HG03060 (cell line): ENCODE measurements around the gene TIMP3.
"Not testable (repeated sequence)": the region's sequence is repeated elsewhere in the genome, so short reads cannot be mapped to it uniquely, and the experiment has no call there.

Experiments
- ATAC-seq: cut with Tn5 transposase; IDR thresholded peaks from one replicate; pipeline ENCODE4 v1.9.1; 2021; ENCODE audit warnings: low read depth, moderate number of reproducible peaks; ENCODE audit not compliant: unreplicated experiment

Gene TIMP3

DNA sequence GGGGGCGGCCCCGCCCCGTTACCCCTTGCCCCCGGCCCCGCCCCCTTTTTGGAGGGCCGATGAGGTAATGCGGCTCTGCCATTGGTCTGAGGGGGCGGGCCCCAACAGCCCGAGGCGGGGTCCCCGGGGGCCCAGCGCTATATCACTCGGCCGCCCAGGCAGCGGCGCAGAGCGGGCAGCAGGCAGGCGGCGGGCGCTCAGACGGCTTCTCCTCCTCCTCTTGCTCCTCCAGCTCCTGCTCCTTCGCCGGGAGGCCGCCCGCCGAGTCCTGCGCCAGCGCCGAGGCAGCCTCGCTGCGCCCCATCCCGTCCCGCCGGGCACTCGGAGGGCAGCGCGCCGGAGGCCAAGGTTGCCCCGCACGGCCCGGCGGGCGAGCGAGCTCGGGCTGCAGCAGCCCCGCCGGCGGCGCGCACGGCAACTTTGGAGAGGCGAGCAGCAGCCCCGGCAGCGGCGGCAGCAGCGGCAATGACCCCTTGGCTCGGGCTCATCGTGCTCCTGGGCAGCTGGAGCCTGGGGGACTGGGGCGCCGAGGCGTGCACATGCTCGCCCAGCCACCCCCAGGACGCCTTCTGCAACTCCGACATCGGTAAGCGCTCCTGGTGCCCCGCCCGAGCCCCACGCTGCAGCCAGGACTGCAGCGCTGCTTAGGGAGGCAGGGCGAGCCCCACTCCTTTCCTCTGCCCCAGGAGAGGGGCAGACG, at the start of gene TIMP3:
TSS of gene TIMP3 (plus strand) at position 169 of the 700 bp plus-strand sequence. CDS start at position 466, 297 bp downstream.
- ATAC-seq = no peak

DNA sequence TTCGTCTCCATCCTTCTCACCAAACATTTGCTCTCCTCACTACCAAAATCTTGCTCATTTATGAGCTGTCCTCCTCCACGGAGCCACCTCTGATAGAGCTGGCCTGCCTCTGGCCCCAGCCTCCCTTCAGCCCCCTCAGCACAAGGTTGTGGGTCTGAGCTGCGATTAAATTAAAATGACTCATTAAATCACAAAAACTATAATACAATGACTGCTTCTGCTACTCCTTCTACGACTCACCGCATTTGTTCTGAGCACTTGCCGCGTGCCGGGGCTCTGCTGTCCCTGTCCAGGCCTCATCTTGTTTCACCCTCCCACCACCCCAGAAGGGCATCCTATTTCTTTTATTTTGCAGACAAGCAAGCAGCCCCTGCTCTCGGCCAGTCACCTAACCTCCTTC, 49.2 kb upstream of the TIMP3 start:
- no peak for ATAC-seq

DNA sequence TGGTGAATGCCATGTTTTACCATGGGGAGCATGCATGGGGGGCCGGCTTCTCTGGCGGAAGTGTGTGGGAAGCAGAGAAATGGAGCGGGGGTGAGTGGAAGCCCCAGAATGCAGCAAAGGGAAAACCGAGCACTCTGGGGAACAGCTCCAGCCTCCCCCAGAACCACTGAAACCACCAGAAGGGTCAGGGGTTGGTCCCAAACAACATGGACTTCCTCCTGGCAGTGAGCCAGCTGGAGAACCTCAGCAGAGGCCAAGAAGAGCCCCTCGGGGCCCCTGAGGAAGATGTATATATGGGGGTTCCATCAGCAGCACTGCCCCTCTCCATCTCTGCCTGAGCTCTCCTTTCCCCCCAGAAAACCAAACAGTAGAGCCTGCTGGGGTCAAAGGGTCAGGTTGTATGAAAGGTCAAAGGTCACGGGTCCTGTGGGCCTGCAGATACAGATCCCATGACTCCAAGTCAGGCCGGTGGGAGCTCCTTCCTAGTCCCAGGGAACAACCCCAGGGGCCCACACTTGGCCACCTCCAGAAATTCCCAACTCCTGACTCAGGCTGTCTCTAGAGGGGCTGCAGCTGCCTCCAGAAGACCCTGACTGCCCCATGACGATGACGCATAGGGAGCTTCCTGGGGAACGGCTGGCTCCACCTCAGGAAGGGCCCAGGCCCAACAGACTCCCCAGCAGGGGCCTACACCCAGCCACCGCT, 48.5 kb upstream of the TIMP3 start:
- ATAC-seq = no peak

DNA sequence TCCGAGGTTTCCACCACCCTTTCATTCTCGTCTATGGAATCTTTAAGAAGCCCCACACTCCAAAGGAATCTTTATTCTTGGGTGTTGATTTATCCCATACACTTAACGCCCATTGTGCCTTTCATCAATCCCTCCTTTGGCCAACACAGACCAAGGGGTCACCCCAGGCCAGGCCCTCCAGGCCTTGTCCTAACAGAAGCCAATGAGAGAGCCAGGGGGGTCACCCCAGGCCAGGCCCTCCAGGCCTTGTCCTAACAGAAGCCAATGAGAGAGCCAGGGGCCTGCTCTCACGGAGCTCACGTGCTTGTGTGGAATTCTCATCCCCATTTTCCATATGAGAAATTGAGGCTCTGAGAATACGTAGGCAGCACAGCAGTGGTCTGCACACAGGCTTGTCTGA, 47.9 kb upstream of the TIMP3 start:
- no peak for ATAC-seq

DNA sequence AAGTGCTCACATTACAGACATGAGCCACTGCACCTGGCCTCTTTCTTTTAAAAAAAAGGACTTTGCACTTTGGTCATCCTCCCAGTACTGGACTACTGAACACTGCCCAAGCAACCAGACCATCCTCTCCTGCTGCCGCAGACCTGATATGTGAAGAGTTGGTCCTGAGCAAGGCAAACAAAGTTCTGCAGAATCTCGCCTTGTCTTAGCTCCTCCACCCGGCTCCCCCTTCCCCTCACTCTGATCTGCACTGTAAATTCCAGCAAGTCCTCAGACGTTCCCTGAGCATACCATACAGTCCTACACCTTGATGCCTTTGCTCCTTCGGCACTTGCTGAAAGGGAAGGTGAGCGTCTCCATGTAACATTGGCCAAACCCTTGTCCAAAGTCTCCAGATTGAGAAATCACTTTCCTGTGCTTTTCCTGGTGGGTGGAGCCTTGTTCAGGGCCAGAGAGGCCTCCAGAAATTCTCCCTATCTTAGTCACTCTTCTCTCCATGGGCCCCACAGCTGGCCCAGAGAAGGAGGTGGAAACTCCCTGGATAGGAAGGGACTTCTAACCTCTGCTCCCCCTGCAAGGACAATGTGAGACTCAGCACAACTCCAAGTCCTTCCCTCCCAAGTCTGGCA, 47.0 kb upstream of the TIMP3 start:
- no peak for ATAC-seq

DNA sequence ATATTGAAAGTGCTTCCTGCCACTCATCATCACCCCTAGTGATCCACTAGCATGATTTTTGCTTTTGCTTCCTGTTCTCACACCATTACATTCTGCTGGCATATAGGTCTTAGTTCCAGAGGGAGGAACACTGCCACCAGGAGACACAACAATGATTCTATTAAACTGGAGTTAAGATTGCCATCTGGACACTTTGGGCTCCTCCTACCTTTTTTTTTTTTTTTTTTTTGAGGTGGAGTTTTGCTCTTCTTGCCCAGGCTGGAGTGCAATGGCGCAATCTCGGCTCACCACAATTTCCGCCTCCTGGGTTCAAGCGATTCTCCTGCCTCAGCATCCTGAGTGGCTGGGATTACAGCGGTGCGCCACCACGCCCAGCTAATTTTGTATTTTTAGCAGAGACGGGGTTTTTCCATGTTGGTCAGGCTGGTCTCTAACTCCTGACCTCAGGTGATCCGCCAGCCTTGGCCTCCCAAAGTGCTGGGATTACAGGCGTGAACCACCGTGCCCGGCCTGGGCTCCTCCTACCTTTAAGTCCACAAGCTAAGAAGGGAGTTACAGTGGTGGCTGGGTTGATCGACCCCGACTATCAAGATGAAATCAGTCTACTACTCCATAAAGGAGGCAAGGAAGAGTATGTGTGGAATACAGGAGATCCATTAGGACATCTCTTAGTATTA, 44.3 kb upstream of the TIMP3 start:
- ATAC-seq = not testable (repeated sequence)

DNA sequence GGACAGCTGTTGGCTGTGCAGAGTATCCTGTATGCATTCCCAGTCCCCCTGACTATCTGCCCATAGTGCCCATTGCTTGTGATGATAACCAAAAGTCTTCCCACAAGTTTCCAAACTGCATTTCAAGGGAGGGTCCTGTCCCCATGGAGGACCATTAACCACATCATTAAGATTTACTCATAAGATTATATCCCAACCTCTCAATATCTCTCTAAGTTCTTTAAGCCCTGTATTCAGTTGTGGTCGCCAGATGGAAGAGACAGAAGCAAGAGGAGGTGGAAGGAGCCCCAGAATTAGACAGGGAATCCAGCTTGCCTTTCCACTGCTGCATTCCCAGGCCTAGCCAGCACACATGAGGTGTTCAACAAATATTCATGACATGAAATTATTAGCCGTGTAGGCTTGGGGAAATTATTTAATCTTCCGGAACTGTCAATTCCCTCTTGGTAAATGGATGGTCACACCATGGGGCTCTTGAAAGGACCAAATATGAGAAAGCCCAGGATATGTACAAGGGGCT, 42.6 kb upstream of the TIMP3 start:
- ATAC-seq = no peak

DNA sequence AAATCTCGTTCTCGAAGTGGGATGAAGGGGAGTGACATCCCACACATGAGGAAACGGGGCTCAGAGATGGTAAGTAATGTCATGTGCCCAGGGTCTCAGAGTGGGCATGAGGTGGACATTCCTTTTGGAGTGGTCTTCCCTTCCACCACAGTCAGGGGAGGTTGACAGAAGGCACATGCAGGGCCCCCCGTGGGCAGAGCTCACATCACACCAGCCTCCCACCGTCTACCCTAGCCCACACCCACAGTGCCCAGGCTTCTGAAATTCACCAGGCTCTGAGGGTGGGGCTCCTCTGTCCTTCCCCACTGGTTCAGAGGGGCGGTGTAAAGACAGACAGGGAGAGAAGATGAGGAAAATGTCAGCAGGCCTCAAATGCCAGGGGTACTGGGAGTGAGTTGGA, 41.1 kb upstream of the TIMP3 start:
- ATAC-seq = no peak

DNA sequence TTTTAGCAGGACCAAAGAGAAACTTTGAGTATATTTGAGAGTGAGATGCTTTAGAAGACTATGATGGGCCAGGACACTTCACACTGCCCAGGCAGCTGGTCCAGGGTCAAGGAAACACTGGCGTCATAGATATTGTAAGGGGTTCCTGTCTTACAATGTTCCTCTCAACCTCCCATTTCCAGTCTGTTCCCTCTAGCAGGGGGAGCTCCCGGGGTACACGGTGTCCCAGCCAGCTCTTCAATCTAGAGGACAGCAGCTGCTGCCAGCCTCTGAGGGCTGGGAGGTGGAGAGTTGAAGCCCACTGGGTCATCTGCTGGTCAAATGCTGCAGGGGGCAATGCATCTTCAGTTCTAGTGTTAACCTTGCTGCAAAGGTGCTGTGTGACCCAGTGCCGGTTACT, 40.7 kb upstream of the TIMP3 start:
- ATAC-seq = no peak

DNA sequence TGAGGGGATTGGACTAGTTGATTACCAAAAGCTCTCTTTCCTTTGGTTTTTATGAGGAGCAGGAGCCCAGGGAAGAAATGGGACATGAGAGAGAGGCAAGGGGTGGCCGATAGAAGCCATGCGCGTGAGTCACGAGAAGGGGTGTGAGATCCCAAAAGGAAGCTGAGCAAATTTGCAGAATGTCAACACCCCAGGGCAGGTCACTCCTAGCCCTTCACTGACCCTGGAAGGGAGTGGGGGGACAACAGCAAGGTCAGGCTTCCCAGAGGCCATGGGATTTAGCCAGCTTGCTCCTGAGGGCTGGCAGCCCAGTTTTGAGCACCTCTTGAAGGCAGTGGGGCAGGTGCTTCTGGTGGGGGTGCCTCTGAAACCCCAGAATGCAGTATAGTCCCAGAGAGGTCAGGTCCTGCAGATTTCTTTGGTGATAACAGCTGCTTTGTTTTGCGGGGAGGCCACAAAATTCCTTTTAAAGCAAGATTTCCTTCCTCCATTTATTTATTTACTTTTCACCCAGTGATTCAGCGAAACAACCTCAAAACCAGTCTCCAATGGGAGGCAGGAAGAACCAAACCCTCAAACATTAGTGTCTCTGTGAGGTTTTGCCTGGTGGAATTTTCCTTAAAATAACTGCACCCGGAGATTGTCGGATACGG, 40.1 kb upstream of the TIMP3 start:
- ATAC-seq = no peak

DNA sequence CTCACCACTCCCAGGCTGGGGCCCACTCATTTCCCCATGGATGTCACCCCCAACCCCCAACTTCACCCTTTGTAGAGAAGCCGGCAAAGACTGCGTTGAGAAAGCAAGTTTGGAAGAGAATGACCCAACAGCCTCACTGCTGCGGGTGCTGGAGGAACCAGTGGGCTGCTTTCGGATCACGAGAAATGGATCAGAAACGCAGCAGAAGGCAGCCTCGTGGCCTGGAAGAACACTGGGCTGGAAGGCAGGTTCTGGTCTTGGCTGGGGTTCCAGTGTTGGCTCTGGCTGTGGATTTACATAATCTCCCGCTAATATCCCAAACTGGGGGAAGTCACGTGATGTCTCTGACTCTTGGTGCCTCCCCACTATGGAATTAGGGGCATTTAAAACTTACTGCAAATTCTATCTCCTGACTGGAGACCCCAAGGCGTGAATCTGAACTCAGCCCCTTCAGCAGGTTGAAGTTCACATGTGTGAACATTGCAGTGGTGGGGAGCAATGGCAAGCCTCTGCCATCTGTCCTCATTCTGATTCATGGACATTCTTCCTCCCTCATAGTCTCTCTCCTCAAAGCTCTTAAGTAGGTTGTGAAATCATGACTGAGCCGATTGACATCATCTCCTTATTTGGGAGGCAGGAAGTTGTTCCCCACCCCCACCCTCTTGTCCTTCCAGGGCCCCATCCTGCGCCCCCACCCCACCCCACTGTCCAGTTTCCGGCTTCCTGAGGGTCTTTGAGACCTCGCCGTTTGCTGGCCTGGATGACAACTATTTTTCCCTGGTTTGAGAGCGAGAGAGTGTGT, 37.0 kb upstream of the TIMP3 start:
- ATAC-seq = no peak

DNA sequence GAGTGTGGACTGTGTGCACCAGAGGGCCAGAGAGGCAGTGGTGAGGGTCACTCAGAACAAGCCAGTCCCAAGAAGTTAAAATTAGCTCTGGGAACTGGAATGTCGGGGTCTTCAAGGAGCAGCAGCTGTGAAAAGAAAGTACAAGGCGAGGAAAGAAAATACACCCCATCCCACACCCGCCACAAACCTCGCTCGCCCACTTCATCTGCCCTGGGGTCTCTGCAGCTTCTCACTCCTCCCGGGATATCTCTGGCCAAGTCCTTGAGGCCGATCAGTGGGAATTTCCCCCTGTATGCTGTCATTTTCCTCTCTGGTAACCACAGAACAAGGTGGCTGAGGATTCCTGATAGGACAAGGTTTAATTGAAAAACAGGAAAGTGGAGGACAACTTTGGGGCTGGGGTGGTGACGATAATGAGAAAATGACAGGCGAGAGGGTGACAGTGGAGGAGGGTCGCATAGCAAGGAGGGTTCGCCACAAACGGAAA, 36.3 kb upstream of the TIMP3 start:
- ATAC-seq = no peak

DNA sequence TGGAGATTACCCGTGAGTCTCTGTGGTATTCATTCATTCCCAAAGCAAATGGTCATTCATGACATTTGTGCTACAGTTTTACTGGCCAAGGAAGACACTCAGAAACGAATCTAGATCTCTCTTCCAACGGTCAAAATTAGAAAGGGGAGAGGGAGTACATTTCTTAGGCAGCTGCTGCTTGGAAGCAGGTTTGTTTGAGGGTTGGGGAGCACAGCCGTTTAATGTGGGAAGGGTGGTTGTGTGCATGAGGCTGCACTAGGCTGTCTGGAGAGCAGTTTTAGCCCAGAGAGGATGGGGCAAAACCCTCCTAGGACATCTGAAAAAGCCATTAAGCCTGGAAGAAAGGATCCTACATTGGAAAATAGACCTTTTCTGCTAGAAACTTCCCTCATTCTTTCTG, 29.7 kb upstream of the TIMP3 start:
- ATAC-seq = no peak

DNA sequence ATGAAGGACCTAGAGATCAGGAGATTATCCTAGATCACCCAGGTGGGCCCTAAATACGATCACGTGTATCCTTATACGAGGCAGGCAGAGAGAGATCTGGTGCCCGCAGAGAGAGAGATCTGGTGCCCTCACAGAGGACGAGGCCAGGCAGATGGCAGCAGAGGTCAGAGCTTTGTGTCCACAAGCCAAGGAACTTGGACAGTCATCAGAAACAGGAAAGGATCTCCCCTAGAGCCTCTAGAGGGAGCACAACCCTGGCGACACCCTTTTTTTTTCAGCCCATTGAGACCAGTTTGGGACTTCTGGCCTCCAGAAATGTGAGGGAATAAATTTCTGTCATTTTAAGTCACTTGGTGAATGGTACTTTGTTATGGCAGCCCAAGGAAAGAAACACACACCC, 25.5 kb upstream of the TIMP3 start:
- no peak for ATAC-seq

DNA sequence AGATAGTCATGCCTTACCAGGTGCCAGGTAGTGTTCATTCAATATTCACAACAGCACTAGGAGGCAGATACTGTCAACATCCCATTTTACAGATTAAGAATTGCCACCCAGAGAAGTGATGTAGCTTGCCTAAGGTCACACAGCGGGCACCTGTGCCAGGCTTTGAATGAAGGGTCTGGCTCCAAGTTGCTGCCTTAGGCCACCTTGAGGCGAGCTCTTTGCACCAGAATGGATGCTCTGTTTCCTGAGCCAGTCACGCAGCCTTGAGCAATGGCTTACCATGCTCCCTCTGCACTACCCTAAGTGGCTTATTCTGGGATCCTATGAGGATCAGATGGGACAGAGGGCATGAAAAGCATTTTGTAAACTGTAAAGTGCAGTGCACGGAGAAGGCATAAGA, 25.1 kb upstream of the TIMP3 start:
- ATAC-seq = no peak

DNA sequence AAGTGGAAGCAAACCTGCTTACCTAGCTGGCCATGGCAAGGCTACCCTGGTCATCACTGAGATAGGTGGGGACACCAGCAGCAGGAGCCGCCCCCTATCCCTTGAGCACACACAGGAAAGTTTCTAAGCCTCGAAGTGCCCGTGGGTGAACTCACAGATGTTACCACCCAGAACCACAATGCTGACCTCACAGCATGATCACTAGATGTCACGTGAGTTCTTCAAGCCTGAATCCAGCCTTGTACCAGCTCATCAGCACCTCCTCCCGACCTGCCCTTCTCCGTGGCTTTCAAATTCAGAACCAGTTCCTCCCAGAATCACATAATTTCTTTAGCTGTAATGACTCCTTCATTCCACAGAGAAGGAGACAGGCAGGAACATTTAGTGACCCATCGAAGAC, 24.7 kb upstream of the TIMP3 start:
- no peak for ATAC-seq

DNA sequence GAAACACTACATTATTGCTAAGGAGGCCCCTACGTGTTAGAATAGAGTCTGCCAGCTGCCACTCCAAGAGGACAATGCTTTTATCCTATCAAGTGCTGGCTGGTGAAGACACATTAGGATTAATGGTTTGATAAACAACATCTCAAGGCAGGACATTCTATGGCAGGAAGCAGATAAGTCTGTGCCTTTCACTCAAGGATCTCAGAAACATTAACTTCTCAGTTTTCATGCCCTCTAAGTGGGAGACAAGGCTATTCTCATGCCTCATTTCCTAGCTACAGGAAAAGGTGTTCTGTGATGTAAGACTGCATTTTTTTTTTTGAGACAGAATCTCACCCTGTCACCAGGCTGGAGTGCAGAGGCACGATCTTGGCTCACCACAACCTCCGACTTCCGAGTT, 23.5 kb upstream of the TIMP3 start:
- no peak for ATAC-seq

DNA sequence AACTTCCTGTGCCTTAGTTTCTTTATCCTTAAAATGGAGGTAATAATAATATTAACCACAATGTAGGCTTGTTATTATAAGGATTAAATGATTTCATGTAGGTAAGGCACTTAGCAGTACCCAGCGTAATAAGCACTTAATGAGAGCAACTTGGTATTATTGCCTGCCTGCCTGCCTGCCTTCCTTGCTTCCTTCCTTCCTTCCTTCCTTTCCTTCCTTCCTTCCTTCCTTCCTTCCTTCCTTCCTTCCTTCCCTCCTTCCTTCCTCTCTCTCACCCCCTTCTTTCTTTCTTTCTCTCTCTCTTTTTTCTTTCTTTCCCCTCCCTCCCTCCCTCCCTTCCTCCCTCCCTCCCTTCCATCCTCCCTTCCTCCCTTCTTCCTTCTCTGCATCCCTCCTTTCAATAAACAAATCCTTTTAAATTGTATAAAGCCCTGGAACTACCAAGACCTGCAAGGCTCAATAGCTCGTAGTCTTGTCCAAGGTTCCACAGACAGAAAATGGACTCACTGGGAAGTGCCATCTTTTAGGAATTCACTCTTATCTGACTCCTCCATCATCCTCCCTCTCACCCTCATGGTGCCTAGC, 20.7 kb upstream of the TIMP3 start:
- no peak for ATAC-seq

DNA sequence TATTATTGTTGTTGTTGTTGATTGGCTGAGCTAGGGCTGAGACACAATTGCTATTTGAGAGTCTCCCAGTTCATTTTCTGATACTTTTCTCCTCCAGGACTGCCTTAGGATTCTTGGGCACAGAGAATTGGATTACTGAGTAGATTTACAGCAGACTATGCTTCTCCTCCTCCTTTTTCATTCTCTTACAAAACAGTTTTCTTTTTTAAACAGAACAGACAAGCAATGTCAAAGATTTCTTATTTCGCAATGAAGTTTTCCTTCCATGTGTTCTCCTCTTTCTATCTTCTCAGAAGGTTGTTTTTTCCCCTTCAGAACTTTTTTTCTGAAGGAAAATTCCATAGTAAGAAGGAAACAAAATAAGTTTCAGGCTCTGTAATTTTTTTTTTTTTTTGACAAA, 19.8 kb upstream of the TIMP3 start:
- no peak for ATAC-seq
